Epithelial cell of esophagus (primary cell): ENCODE results near the gene CARD8.
"Not testable (repeated sequence)": the region's sequence is repeated elsewhere in the genome, so short reads cannot be mapped to it uniquely, and the experiment has no call there.

Experiments
- DNase-seq: peaks from one replicate; pipeline ENCODE4 v3.0.0; 2010; ENCODE audit warnings: low read depth
- H3K4me3 ChIP-seq: 2 replicates; pipeline ENCODE4 v1.5.1; 2011; ENCODE audit warnings: mild to moderate bottlenecking, low read length, control low read depth
- CTCF ChIP-seq: IDR thresholded peaks from 2 replicates; pipeline ENCODE4 v1.5.1; 2011; ENCODE audit warnings: low read depth, mild to moderate bottlenecking, low read length, control low read depth, inconsistent platforms; ENCODE audit not compliant: insufficient read depth; ENCODE audit errors: missing control alignments

Gene CARD8

DNA sequence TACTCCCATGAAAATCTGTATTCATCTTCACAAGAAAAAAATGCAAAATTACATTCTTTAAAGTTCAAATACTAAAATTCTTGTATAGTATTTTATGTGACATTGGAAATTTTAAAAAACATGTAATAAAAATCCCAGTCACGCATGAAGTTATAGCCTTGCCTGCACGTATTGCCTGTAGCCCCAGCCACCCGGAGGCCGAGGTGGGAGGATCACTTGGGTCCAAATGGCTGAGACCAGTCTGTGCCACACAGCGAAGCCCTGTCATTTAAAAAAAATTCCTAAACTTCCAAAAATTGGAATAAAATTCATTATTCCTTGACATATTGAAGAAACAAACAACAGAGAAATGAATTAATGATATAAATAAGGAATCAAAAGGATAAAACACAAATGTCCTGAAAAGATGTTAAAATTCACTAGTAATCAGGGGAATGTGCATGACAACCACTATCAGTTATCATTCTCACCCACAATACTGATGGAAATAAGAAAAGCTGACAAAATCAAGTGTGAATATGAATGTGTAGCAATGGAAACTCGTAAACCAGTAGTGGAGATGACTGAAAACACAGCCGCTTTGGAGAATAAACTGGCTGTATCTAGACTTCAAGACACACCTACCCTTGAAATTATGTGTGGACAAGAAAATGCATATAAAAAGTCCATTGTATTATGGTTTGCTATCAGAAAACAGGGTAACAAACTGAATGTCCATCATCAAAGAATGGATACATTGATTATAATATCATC is 7.5 kb downstream of the CARD8 start:
- no peak for DNase-seq
- no peak overlapping the region for H3K4me3 ChIP-seq

GRCh38 chr19:48247212-48247611 is 8.5 kb downstream of the CARD8 start:
- no peak for DNase-seq
- no peak for TF ChIP-seq CTCF
- no peak overlapping the region for H3K4me3 ChIP-seq

More for the DNA sequence above, 7.5 kb downstream of the CARD8 start:
- no peak for TF ChIP-seq CTCF

- DNase-seq, result no peak
- no peak overlapping the region for H3K4me3 ChIP-seq
- TF ChIP-seq CTCF, result no peak
Observed at GRCh38 chr19:48246101-48246500, 9.6 kb downstream of the CARD8 start.

DNA sequence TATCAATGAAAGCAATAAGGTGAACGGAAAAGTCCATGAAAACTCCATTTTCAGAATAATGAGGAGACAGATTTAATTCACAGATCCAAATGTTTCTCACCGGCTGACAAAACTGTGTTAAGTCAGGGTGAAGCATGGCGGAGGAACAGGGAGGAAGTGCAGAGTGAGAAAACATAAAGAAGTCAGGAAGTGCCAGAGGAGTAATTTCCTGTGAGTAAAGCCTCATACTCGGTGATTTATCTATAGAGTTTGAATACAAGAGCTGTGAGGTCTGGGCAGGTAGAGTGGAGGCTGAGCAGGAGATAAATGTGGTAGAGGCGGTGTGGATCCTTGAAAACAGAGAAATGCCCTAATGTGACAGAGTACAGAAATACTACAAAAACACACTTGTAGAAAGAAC is 11.4 kb downstream of the CARD8 start:
- TF ChIP-seq CTCF, result no peak
- H3K4me3 ChIP-seq, result no peak overlapping the region
- peak; percentile 37 for DNase-seq

GRCh38 chr19:48241771-48242170 is 13.9 kb downstream of the CARD8 start:
- DNase-seq, H3K4me3 ChIP-seq: not testable (repeated sequence)

GRCh38 chr19:48239582-48240141 is 16.1 kb downstream of the CARD8 start:
- TF ChIP-seq CTCF, result no peak
- peak; percentile 41 for DNase-seq
- no peak overlapping the region for H3K4me3 ChIP-seq

DNA sequence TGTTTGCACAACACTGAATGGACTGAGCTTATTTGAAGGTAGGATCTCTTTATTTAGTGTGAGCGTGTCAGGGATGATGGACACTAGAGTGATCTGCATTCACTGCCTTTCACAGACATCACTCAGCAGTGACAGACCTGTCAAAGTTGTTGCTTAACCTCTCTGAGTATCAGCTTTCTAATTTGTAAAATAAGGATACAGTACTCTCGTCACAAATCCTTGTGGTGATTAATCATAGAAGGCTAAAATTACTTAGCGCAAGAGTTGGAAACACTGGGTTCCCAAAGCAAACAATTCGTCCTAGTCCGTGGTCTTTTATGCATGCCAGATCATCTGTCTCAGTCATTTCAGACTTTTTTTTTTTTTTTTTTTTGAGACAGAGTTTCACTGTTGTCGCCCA is 16.6 kb downstream of the CARD8 start:
- no peak for TF ChIP-seq CTCF
- no peak overlapping the region for H3K4me3 ChIP-seq
- DNase-seq, result no peak
